ENCODE data around the gene HEG1. TPM values are rescaled to one million over a fixed set of nuclear protein-coding genes. Genes with fewer than 3 reads are reported as not detected.

HEG1 gene
- total and polyA plus RNA-seq, 2 experiments from 2014 or later: 1.8 to 8.8 TPM

DNA sequence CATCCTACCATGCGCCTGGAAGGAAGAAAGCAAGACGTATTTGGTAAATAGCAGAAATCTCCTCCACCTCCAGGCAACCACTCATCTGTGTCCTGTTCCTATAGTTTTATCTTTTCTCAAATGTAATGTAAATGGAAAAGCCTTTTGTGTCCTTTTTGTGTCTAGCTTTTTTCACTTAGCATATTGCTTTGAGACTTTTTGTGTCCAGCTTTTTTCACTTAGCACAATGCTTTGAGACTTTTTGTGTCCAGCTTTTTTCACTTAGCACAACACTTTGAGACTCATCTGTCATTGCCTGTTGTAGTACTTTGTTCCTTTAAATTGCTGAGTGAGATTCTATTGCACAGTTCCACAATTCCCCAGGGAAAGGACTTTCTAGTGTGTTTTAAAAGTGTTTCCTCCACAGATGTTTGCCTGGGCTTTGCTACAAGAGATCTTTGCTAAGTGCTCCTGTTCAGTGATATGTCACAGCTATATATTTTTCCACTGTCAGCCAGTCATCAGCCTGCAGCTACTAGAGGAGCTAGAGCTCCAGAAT lies 93.3 kb downstream of the HEG1 start:
- Histone ChIP-seq H3K4me2 (no peak overlapping the region), H3F3A (replicated peaks; ENCODE audit: low read depth) (no peaks in the 10 kb centered on the region), H3K9me2 (ENCODE audit: insufficient read depth) (no peaks in the 10 kb centered on the region), H3K4me1 (ENCODE audit: insufficient read depth) (no peaks in the 10 kb centered on the region), H4K20me1 (replicated peaks; ENCODE audit: insufficient read depth) (no peaks in the 10 kb centered on the region), H3K4me3 (no peak overlapping the region), H3K36me3 (ENCODE audit: insufficient read depth) (no peaks in the 10 kb centered on the region), H3K79me2 (replicated peaks; ENCODE audit: insufficient read depth) (no peaks in the 10 kb centered on the region), H2AFZ (no peak overlapping the region), H3K27ac (ENCODE audit: low read depth) (no peak overlapping the region), H3K27me3 (ENCODE audit: insufficient read depth) (no peaks in the 10 kb centered on the region)
- Mint-ChIP-seq H3K27ac (no peak overlapping the region), H3K4me3 (no peak overlapping the region), H3K4me1 (no peaks in the 10 kb centered on the region), H3K36me3 (ENCODE audit: low read depth) (no peaks in the 10 kb centered on the region), H3K27me3 (ENCODE audit: insufficient read depth, low read depth, poor library complexity) (no peaks in the 10 kb centered on the region), H3K9me3 (no peaks in the 10 kb centered on the region)
- DNase-seq (ENCODE audit: low spot score) (no peak), ATAC-seq (no peak)
- TF ChIP-seq, protein P1, sequence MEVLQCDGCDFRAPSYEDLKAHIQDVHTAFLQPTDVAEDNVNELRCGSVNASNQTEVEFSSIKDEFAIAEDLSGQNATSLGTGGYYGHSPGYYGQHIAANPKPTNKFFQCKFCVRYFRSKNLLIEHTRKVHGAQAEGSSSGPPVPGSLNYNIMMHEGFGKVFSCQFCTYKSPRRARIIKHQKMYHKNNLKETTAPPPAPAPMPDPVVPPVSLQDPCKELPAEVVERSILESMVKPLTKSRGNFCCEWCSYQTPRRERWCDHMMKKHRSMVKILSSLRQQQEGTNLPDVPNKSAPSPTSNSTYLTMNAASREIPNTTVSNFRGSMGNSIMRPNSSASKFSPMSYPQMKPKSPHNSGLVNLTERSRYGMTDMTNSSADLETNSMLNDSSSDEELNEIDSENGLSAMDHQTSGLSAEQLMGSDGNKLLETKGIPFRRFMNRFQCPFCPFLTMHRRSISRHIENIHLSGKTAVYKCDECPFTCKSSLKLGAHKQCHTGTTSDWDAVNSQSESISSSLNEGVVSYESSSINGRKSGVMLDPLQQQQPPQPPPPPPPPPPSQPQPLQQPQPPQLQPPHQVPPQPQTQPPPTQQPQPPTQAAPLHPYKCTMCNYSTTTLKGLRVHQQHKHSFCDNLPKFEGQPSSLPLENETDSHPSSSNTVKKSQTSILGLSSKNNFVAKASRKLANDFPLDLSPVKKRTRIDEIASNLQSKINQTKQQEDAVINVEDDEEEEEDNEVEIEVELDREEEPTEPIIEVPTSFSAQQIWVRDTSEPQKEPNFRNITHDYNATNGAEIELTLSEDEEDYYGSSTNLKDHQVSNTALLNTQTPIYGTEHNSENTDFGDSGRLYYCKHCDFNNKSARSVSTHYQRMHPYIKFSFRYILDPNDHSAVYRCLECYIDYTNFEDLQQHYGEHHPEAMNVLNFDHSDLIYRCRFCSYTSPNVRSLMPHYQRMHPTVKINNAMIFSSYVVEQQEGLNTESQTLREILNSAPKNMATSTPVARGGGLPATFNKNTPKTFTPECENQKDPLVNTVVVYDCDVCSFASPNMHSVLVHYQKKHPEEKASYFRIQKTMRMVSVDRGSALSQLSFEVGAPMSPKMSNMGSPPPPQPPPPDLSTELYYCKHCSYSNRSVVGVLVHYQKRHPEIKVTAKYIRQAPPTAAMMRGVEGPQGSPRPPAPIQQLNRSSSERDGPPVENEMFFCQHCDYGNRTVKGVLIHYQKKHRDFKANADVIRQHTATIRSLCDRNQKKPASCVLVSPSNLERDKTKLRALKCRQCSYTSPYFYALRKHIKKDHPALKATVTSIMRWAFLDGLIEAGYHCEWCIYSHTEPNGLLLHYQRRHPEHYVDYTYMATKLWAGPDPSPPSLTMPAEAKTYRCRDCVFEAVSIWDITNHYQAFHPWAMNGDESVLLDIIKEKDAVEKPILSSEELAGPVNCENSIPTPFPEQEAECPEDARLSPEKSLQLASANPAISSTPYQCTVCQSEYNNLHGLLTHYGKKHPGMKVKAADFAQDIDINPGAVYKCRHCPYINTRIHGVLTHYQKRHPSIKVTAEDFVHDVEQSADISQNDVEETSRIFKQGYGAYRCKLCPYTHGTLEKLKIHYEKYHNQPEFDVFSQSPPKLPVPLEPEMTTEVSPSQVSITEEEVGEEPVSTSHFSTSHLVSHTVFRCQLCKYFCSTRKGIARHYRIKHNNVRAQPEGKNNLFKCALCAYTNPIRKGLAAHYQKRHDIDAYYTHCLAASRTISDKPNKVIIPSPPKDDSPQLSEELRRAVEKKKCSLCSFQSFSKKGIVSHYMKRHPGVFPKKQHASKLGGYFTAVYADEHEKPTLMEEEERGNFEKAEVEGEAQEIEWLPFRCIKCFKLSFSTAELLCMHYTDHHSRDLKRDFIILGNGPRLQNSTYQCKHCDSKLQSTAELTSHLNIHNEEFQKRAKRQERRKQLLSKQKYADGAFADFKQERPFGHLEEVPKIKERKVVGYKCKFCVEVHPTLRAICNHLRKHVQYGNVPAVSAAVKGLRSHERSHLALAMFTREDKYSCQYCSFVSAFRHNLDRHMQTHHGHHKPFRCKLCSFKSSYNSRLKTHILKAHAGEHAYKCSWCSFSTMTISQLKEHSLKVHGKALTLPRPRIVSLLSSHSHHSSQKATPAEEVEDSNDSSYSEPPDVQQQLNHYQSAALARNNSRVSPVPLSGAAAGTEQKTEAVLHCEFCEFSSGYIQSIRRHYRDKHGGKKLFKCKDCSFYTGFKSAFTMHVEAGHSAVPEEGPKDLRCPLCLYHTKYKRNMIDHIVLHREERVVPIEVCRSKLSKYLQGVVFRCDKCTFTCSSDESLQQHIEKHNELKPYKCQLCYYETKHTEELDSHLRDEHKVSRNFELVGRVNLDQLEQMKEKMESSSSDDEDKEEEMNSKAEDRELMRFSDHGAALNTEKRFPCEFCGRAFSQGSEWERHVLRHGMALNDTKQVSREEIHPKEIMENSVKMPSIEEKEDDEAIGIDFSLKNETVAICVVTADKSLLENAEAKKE (CRISPR knock-in tag; IDR thresholded peaks at IDR 0.05): no peak
- TF ChIP-seq NANOG (IDR thresholded peaks at IDR 0.05; ENCODE audit: borderline replicate concordance) (no peak), CREB1 (CRISPR knock-in tag; IDR thresholded peaks at IDR 0.05; ENCODE audit: low read depth) (no peak), STAT1 (IDR thresholded peaks at IDR 0.05; ENCODE audit: unreplicated experiment) (no peak), ZNF331 (CRISPR knock-in tag; IDR thresholded peaks at IDR 0.05; ENCODE audit: low read depth) (no peak), JUNB (IDR thresholded peaks at IDR 0.05; ENCODE audit: unreplicated experiment) (no peak)
- TF ChIP-seq, protein P2, sequence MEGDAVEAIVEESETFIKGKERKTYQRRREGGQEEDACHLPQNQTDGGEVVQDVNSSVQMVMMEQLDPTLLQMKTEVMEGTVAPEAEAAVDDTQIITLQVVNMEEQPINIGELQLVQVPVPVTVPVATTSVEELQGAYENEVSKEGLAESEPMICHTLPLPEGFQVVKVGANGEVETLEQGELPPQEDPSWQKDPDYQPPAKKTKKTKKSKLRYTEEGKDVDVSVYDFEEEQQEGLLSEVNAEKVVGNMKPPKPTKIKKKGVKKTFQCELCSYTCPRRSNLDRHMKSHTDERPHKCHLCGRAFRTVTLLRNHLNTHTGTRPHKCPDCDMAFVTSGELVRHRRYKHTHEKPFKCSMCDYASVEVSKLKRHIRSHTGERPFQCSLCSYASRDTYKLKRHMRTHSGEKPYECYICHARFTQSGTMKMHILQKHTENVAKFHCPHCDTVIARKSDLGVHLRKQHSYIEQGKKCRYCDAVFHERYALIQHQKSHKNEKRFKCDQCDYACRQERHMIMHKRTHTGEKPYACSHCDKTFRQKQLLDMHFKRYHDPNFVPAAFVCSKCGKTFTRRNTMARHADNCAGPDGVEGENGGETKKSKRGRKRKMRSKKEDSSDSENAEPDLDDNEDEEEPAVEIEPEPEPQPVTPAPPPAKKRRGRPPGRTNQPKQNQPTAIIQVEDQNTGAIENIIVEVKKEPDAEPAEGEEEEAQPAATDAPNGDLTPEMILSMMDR (conservative IDR thresholded peaks at IDR 0.05; ENCODE audit: low read depth in 2 of 2): no peak
- TF ChIP-seq, protein P3, sequence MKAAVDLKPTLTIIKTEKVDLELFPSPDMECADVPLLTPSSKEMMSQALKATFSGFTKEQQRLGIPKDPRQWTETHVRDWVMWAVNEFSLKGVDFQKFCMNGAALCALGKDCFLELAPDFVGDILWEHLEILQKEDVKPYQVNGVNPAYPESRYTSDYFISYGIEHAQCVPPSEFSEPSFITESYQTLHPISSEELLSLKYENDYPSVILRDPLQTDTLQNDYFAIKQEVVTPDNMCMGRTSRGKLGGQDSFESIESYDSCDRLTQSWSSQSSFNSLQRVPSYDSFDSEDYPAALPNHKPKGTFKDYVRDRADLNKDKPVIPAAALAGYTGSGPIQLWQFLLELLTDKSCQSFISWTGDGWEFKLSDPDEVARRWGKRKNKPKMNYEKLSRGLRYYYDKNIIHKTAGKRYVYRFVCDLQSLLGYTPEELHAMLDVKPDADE (IDR thresholded peaks at IDR 0.05): no peak
- TF ChIP-seq, protein P4, sequence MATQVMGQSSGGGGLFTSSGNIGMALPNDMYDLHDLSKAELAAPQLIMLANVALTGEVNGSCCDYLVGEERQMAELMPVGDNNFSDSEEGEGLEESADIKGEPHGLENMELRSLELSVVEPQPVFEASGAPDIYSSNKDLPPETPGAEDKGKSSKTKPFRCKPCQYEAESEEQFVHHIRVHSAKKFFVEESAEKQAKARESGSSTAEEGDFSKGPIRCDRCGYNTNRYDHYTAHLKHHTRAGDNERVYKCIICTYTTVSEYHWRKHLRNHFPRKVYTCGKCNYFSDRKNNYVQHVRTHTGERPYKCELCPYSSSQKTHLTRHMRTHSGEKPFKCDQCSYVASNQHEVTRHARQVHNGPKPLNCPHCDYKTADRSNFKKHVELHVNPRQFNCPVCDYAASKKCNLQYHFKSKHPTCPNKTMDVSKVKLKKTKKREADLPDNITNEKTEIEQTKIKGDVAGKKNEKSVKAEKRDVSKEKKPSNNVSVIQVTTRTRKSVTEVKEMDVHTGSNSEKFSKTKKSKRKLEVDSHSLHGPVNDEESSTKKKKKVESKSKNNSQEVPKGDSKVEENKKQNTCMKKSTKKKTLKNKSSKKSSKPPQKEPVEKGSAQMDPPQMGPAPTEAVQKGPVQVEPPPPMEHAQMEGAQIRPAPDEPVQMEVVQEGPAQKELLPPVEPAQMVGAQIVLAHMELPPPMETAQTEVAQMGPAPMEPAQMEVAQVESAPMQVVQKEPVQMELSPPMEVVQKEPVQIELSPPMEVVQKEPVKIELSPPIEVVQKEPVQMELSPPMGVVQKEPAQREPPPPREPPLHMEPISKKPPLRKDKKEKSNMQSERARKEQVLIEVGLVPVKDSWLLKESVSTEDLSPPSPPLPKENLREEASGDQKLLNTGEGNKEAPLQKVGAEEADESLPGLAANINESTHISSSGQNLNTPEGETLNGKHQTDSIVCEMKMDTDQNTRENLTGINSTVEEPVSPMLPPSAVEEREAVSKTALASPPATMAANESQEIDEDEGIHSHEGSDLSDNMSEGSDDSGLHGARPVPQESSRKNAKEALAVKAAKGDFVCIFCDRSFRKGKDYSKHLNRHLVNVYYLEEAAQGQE (IDR thresholded peaks at IDR 0.05; ENCODE audit: unreplicated experiment): no peak
